ENCODE data around the gene MLH3.
"Not testable (repeated sequence)": the region's sequence is repeated elsewhere in the genome, so short reads cannot be mapped to it uniquely, and the experiment has no call there.

Gene MLH3

DNA sequence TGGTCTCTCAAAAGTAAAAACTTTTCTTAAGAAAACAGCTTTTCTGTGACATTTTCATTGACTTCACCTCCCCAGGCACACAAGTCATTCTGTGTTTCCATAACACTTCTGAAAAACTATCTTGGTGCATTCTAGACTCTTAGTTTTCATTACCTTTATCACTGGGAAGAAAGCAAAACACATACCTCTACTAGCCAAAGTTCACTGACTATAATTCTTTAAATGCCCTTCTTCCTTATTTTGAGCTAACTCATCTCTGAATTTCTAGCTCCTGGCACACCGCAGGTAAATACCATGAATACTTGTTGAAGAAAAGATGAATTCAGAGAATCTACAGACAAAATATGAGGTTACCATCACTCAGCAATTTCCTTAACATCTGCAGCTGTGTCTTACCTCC lies 21.1 kb downstream of the MLH3 start:
- DNase-seq (ENCODE audit: low read depth, low spot score): no peak

DNA sequence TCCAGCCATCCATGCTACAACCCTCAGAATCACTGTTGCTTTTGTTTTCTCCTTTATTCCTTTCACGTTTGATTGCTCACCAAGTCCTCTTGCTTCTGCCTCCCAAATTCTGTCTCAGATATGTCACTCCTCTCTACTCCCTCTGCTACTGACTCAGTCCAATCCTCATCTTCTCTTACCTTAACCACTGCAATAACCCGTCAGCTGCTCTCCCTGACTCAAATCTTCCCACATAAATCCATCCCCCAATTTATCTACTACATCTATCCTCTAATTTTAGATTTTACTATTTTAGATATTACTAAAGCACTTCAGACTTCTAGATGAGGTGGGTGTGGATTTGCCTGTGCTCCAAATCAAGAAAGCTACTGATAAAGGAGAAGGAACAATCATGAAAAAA lies 25.4 kb downstream of the MLH3 start:
- no peak for DNase-seq (ENCODE audit: low read depth, low spot score)

DNA sequence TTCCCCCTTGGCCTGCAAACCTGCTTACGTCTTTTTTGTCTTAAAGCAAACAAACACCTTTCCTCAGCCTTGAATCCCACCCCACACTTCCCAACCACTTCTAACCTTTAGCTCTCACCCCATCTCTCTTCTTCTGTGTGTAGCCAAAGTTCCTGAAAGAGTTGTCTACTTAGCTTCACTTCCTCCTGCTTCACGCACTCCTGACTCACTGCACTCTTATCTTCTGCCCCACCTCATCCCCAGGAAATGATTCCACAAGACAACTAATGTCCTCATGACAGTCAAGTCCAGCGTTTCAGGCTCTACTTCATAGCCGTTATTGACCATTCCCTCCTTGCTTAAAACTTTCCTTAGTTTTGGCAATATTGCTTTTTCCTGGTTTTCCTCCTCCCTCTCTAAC lies 26.2 kb downstream of the MLH3 start:
- DNase-seq (ENCODE audit: low read depth, low spot score): no peak

DNA sequence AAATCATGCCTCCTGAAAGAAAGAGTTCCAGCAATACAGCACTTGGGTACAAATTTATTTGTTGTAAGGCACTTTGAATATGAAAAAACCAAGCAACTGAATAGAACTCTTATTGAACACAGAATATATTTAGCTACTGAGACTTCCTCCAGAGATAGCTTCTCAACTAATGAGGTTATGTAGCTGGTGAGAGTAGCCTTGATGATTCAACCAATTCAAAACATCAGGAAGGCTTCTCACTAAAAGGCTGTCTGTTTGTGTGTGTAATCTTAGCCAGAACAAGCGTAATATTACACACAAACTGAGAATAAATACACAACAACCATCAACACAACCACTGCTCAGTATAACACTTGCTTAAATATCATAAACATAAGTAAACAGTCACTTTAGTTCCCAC lies 28.2 kb downstream of the MLH3 start:
- DNase-seq (ENCODE audit: low read depth, low spot score): no peak

DNA sequence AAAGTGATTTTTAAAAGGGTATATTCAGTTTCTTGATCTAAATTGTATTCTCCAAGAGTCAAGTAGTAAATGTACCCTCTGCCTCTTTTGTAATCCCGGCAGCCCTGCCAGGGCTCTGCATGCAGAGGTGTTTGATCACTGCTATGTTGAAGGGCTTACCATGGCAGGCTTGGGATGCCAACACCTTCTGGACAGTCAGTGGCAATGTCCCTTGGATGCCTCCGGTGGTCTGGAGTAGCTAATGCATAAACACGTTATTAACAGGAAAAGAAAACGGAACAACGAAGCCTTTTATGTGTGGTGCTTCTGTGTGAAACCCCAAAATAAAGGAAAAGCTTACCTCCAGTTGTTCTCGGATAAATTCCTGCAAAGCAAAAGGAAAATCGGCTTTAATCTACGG lies 28.6 kb downstream of the MLH3 start:
- DNase-seq (ENCODE audit: low read depth, low spot score): no peak

DNA sequence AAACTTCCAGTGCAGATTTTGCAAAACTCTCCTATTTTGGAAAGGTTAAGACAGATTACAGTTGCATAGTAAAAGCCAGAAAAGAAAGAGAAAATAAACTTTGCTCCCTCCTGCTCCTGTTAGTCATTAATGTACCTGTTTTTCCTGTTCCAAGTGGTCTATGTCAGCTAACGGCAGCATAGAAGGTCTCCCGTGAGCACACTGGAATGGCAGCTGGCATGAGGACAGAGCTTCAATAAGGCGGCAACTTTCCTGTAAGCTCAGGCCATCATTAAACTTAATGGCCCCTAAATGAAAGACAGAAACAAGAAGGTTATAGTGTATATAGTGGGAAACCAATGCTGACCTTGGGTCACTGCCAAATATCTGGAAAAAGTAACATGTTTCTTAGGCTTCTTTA lies 32.6 kb downstream of the MLH3 start:
- DNase-seq (ENCODE audit: low read depth, low spot score): no peak

DNA sequence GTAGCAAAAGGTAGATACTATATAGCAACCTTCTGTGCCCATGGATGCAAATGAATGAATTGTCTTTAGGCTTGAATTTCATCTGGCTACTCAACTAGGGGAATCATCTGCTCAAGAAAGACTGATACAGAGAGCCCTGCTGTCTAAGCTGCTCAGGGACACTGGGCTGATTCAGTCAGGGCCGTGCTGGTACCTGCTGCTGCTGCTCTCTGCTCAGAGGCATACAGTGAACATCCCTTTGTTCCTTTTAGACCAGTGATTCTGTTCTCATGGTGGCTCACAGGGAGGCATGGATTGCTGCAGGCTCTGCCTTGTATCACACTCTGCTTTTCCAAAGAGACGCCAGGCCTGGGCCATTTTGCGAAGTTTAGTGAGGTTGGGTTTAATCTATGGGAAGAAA lies 34.5 kb downstream of the MLH3 start:
- DNase-seq (ENCODE audit: low read depth, low spot score): no peak

DNA sequence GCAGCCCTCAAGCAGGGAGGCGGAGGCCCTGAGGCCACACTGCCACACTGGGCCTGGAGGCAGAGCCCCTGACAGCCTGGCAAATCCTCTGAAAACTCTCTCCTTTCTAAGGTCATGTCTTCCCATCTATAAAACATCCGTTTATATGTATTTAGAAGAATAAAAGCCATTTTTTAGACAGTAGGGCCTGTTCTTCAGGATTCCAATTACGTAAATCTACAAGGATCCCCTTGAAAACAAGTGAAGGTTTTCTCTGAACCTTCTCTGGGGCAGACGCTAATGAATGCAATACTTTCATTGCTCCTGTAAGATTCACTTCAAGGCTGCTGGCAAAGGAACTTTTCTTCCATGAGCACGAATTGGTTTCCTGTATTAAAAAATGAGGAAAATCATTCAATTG lies 35.8 kb downstream of the MLH3 start:
- DNase-seq (ENCODE audit: low read depth, low spot score): no peak

DNA sequence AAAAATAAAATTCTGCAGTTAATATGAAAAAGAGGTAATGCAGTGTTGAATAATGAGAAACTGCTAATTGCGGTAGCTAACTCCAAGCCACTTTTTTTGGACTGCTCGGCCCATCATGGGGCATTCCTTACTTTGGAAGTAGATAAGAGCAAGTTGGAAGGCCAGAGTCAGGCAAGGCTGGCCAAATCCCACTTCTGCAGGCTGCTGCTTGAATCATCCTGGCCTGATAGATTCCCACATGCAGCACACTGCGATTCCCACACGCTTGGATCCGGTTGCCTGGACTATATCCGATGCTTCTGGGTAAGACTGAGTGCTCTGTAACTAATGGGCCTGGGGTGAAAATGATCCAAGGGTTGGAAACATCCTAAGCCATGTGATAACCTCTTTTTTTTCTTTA lies 38.0 kb downstream of the MLH3 start:
- no peak for DNase-seq (ENCODE audit: low read depth, low spot score)

DNA sequence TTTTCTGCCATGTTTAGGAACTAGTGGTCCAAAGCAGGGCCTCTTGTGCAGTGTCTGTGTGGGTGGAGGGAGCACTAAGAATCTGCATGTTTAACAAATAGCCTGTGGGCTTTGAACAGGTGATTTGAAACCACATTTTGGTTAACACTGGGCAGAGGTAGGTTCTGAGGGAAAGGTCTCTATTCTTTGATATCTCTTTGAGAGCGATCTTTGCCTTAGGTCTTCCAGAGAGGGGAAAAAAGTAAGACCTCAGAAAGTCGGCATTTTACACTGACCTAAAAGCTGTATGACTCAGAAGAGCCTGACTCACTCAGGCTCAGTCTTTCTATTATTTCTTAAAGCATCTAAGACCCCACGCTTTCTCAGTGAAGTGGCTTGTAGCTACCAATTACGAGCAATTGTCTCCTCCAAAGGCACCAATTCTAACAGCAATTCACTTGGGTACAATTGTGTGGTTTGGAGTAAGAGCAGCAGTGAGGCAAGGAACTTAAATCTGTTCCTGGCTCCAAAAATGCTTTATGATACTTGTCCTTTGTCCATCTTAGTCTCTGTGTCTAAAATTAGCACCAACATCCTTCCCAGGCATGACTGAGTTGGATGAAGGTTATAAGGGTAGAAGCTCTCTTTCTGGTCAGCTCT lies 39.8 kb downstream of the MLH3 start:
- DNase-seq (ENCODE audit: low read depth, low spot score): no peak

DNA sequence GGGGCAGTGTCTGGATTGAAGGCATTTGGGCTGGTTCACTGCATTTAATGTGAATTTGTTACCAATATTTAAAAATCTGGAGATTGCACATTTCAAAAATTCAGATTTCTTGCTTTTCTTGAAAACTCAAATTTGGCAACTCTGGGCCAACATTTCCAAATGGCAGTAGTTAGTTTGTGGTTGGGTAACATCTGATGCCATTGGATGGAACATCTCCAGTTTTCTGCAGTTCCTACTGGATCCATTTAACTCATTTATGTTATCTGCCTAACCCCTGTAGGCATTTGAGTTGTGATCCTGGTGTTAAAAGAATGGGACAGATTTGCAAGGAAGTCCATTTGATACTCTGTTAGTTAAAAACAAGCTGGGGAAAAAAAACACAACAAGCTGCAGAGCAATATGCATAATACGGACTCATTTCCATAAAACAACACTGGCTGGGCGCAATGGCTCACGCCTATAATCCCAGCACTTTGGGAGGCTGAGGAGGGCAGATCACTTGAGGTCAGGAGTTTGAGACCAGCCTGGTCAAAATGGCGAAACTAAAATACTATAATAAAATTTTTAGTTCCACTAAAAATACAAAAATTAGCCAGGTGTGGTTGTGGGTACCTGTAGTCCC lies 40.7 kb downstream of the MLH3 start:
- DNase-seq (ENCODE audit: low read depth, low spot score): no peak

DNA sequence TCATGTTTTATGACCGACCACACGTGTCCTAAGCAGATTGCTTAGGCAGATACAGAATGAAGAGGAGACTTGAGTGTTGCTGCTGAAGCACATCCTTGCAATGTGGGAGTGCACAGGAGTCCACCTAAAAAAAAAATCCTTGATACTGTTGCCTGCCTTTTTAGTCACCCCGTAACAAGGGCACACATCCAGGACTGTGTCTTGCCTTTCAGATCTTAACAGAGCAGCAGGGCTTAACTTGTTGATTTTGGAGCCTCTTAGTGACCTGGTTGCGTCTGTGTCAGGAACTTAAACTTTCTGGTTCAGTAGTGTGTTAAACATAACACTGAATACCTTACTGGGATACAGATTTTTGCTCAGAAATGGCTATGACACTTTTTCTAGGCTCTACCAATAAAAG lies 42.1 kb downstream of the MLH3 start:
- DNase-seq (ENCODE audit: low read depth, low spot score): no peak

DNA sequence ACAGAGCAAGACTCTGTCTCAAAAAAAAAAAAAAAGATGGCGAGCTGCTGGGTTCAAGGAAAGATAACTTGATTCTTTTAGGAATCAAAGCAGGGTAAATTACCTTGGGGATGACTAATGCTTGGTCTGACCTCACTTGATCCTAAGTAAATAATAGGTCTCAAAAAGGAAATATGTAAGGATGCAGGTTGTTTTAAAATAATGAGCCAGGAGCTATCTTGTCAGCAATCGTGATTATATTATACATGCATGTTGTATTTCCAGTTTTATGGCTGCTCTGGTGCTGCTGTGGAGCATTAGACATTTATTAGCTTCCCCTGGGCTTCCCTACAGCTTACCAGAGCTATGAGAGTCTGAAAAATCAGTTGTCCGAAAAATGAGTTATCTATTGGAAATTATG lies 45.9 kb downstream of the MLH3 start:
- DNase-seq (ENCODE audit: low read depth, low spot score): no peak

DNA sequence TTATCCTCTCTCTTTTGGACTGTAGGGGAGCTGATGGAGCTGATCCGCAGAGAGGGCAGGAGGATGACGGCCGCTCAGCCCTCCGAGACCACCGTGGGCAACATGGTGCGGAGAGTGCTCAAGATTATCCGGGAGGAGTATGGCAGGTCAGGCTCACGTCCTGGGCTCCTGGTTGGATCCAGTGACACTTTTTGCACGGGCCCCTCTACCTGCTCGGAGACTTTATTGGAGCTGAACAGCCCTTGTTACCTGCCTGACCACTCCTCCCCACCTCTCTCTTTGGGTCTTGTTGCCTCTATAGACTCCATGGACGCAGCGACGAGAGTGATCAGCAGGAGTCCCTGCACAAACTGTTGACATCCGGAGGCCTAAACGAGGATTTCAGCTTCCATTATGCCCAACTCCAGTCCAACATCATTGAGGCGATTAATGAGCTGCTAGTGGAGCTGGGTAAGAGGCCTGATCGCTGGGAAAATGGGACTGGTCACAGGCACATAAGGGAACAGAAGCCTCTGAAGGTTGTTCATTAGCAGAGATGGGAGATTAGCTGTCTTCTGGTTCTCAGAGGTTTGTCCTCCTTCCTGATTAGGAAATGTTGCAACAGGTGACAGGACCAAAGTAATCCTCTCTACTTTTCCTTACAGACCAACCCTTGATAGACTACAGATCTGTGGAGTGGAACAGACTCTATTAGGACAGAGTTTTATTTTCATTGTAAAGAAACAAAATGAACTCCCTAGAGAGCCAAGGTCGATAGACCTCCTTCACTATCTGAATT lies 47.8 kb downstream of the MLH3 start:
- DNase-seq (ENCODE audit: low read depth, low spot score): no peak

DNA sequence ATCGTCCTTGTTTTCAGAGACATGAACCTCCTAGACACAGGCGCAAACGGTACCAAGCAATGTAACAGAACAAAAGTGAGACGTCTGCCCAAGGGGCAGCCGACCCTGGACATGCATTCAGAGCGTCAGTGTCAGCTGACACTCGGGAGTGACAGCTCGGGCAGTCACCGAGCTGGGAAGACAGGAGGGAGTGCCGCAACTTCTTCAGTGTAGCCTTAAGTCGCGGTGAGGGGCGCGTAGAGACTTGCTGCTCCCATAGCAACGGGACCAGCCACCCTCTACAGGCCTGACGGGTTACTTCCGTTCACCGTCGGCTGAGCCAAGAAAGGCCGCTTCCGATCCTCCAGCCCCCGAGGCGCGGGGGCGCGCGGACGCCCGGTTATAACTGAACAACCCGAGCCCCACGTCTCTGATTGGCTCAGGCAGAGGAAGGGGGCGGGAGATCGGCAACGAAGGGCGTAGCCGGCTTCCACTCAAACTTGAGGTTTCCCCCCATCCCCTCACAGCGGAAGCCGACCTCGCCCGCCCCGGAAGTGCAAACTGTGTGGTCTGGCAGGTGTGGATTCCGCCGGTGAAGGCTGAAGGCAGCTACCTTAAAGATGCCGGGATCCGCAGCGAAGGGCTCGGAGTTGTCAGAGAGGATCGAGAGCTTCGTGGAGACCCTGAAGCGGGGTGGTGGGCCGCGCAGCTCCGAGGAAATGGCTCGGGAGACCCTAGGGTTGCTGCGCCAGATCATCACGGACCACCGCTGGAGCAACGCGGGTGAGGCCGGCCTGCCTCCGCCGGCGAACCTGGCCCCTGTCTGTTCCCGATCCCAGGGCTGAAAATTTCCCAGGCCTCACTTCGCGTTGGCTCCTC lies 48.6 kb downstream of the MLH3 start, which contains the start of gene EIF2B2:
Gene EIF2B2, plus strand, starts transcription at position 530 of the 858 bp plus-strand sequence. Its CDS starts 70 bp downstream, at position 600.
- peak; percentile 94 for DNase-seq (ENCODE audit: low read depth, low spot score)

DNA sequence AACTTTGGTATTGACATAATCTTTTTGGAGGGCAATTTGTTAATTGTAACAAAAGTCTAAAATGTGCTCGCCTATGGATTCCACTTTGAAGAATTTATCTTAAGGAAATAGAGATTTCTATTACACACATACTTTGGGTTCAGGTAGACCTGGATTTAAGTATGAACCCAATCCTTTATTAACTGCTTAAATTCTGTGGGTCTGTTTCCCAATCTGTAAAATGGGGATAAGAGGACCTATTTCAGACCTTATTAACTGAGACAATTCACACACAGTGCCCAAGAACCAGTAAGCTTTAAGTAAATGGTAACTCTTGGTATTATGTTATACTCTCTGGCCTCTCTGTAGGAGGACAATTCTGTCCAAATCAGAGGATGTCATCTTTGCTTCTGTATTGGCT lies 49.4 kb downstream of the MLH3 start:
- no peak for DNase-seq (ENCODE audit: low read depth, low spot score)

DNA sequence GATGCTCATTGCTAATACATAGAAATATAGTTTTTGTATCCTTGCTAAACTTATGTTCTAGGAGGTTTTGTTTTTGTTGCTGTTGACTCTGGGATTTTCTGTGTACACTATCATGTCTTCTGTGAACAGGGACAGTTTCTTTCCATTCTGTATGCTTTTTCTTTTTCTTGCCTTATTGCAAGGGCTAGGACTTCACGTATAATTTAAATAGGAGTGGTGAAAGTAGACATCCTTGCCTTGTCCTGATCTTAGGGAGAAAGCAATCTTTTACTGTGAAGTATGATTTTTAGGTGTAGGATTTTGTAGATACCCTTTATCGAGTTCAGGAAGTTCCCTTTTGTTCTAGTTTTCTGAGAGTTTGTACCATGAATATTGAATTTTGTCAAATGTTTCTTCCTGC lies 50.0 kb downstream of the MLH3 start:
- DNase-seq (ENCODE audit: low read depth, low spot score): no peak

DNA sequence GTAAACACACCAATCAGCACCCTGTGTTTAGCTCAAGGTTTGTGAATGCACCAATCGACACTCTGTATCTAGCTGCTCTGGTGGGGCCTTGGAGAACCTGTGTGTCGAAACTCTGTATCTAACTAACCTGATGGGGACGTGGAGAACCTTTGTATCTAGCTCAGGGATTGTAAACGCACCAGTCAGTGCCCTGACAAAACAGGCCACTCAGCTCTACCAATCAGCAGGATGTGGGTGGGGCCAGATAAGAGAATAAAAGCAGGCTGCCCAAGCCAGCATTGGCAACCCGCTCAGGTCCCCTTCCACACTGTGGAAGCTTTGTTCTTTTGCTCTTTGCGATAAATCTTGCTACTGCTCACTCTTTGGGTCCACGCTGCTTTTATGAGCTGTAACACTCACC lies 55.5 kb downstream of the MLH3 start:
- not testable (repeated sequence) for DNase-seq (ENCODE audit: low read depth, low spot score)

DNA sequence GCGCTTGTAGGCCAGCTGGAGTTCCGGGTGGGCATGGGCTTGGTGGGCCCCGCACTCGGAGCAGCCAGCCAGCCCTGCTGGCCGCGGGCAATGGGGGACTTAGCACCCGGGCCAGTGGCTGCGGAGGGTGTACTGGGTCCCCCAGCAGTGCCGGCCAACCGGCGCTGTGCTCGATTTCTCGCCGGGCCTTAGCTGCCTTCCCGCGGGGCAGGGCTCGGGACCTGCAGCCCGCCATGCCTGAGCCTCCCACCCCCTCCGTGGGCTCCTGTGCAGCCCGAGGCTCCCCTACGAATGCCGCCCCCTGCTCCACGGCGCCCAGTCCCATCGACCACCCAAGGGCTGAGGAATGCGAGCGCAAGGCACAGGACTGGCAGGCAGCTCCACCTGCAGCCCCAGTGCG lies 57.1 kb downstream of the MLH3 start:
- DNase-seq (ENCODE audit: low read depth, low spot score): not testable (repeated sequence)

DNA sequence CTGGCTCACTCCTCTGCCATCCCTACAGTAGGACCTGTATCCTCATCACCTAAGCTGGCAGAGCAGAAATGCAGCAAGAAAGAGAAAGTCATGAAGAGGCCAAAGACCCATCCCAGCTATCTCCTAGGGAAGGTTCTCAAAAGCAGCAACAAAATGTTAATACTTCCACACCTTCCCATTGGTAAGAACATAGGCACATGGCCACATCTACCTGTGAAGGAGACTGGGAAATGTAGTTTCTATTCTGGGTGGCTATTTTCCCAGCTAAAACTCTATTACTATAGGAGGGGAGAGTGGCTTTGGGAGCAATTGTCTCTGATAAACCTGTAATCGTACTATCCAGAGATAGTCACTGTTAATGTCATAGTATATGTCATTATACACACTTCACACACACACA lies 62.3 kb downstream of the MLH3 start:
- DNase-seq (ENCODE audit: low read depth, low spot score): no peak

DNA sequence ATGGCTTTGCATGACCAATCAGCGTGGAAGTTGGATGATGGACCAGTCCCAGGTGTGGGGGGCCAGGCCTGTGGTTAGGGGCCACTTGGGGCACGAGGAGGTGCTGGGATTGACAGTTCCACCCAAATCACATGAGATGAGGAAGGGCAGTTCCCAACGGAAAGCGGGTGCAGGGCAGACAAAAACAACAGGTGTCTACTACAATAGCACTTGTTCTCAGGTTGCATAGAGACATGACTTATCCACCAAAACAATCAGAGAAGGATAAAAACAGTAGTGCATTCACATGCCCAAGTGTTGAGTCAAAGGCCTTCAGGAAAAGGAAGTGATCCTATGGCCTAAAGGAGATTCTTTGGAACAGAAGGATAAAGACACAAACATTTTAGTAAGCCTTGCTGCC lies 63.1 kb downstream of the MLH3 start:
- no peak for DNase-seq (ENCODE audit: low read depth, low spot score)

DNA sequence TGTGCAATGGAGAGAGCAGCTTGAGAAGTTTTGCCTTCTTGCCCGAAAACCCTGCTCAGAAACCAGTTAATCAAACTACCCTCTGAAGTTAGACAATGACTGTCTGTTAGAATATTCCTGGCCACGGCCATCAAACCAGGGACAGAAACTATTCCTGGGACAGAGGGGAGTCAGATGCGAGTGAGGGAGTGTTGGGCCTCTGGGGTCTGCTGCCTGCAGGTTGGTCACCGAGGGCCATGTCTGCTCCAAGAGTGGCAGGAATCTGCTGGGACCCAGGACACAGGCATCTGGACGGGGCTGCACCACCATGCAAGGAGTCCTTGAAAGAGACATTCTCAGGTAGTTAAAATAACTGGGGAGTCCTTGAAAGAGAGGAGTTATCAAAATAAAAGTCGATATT lies 65.5 kb downstream of the MLH3 start:
- no peak for DNase-seq (ENCODE audit: low read depth, low spot score)
